GM23338 (cell line): ENCODE measurements around the gene CLCN2. TPM values are rescaled to one million over a fixed set of nuclear protein-coding genes. Genes with fewer than 3 reads are reported as not detected.

Source experiments
- ATAC-seq: fragments of 200-7000 bp; cut with Tn5 transposase; 3 replicates; pipeline ENCODE4 v1.9.1; 2020
- DNase-seq: peaks from one replicate; pipeline ENCODE4 v3.0.0-alpha.2; 2015; ENCODE audit warnings: low spot score
- H2AFZ ChIP-seq: fragments of 200-600 bp; sonication (generic); 2 replicates; pipeline ENCODE4 v1.8.0; 2016; ENCODE audit warnings: antibody characterized with exemption, mild to moderate bottlenecking, moderate library complexity
- H3F3A ChIP-seq: fragments of 200-600 bp; sonication (generic); replicated peaks from 2 replicates; pipeline ENCODE4 v1.8.0; 2017; ENCODE audit warnings: antibody characterized with exemption, mixed run types, low read depth
- H3K27ac ChIP-seq: fragments of 200-600 bp; sonication (generic); 2 replicates; pipeline ENCODE4 v1.6.1; 2016; ENCODE audit warnings: low read depth
- H3K27me3 ChIP-seq: fragments of 200-600 bp; sonication (generic); 2 replicates; pipeline ENCODE4 v1.8.0; 2016; ENCODE audit warnings: mild to moderate bottlenecking, mixed run types, moderate library complexity; ENCODE audit not compliant: insufficient read depth
- H3K36me3 ChIP-seq: fragments of 200-600 bp; sonication (generic); 2 replicates; pipeline ENCODE4 v1.8.0; 2016; ENCODE audit warnings: mild to moderate bottlenecking; ENCODE audit not compliant: insufficient read depth
- H3K4me1 ChIP-seq: fragments of 200-600 bp; sonication (generic); 2 replicates; pipeline ENCODE4 v1.8.0; 2016; ENCODE audit warnings: mild to moderate bottlenecking, moderate library complexity; ENCODE audit not compliant: insufficient read depth
- H3K4me2 ChIP-seq: fragments of 200-600 bp; sonication (generic); 2 replicates; pipeline ENCODE4 v1.7.1; 2017; ENCODE audit warnings: mixed run types
- H3K4me3 ChIP-seq: fragments of 200-600 bp; sonication (generic); 2 replicates; pipeline ENCODE4 v1.6.1; 2016; ENCODE audit warnings: mixed run types
- H3K79me2 ChIP-seq: fragments of 200-600 bp; sonication (generic); replicated peaks from 2 replicates; pipeline ENCODE4 v1.8.0; 2017; ENCODE audit warnings: mild to moderate bottlenecking; ENCODE audit not compliant: insufficient read depth
- H3K9me2 ChIP-seq: fragments of 200-600 bp; sonication (generic); 2 replicates; pipeline ENCODE4 v1.8.0; 2017; ENCODE audit not compliant: insufficient read depth
- H4K20me1 ChIP-seq: fragments of 200-600 bp; sonication (generic); replicated peaks from 2 replicates; pipeline ENCODE4 v1.8.0; 2017; ENCODE audit warnings: mild to moderate bottlenecking; ENCODE audit not compliant: insufficient read depth
- H3K27ac Mint-ChIP-seq: 2 replicates; pipeline ENCODE4 v1.8.0; 2020; ENCODE audit warnings: inconsistent platforms, mild to moderate bottlenecking, moderate library complexity, mixed read lengths
- H3K27me3 Mint-ChIP-seq: 3 replicates; pipeline ENCODE4 v1.8.0; 2022; ENCODE audit warnings: low read depth, mild to moderate bottlenecking, moderate library complexity, mixed read lengths, inconsistent platforms; ENCODE audit not compliant: insufficient read depth, poor library complexity
- H3K36me3 Mint-ChIP-seq: 3 replicates; pipeline ENCODE4 v1.8.0; 2021; ENCODE audit warnings: low read depth, mild to moderate bottlenecking, inconsistent platforms, moderate library complexity, mixed read lengths
- H3K4me1 Mint-ChIP-seq: 3 replicates; pipeline ENCODE4 v1.8.0; 2020; ENCODE audit warnings: mild to moderate bottlenecking, inconsistent platforms, mixed read lengths
- H3K4me3 Mint-ChIP-seq: 3 replicates; pipeline ENCODE4 v1.8.0; 2021; ENCODE audit warnings: moderate library complexity, mild to moderate bottlenecking, inconsistent platforms, mixed read lengths
- H3K9me3 Mint-ChIP-seq: 3 replicates; pipeline ENCODE4 v1.8.0; 2020; ENCODE audit warnings: moderate library complexity, mild to moderate bottlenecking, inconsistent platforms, mixed read lengths
- CREB1 ChIP-seq: fragments of 250-450 bp; sonication (Bioruptor Pico); IDR thresholded peaks from 2 replicates; pipeline ENCODE4 v1.5.0; 2020; ENCODE audit warnings: low read depth, mild to moderate bottlenecking, moderate library complexity
- EZH2 ChIP-seq: fragments of 200-600 bp; sonication (generic); IDR thresholded peaks from one replicate; pipeline ENCODE4 v1.8.0; 2017; ENCODE audit warnings: antibody characterized with exemption, mild to moderate bottlenecking, low read depth; ENCODE audit not compliant: unreplicated experiment
- EZH2phosphoT487 ChIP-seq: fragments of 200-600 bp; sonication (generic); IDR thresholded peaks from one replicate; pipeline ENCODE4 v1.8.1; 2018; ENCODE audit warnings: antibody characterized with exemption; ENCODE audit not compliant: unreplicated experiment
- JUNB ChIP-seq: IDR thresholded peaks from one replicate; pipeline ENCODE4 v1.6.1; 2016; ENCODE audit warnings: antibody characterized with exemption; ENCODE audit not compliant: unreplicated experiment
- NANOG ChIP-seq: IDR thresholded peaks from 2 replicates; pipeline ENCODE4 v1.6.1; 2016; ENCODE audit warnings: antibody characterized with exemption, borderline replicate concordance
- POLR2AphosphoS5 ChIP-seq: IDR thresholded peaks from 2 replicates; pipeline ENCODE4 v1.6.1; 2016; ENCODE audit warnings: antibody characterized with exemption, low read depth
- STAT1 ChIP-seq: IDR thresholded peaks from one replicate; pipeline ENCODE4 v1.6.1; 2016; ENCODE audit warnings: antibody characterized with exemption; ENCODE audit not compliant: unreplicated experiment
- ZNF114 ChIP-seq: fragments of 250-450 bp; sonication (Bioruptor Pico); IDR thresholded peaks from 2 replicates; pipeline ENCODE4 v1.5.0; 2020; ENCODE audit warnings: mild to moderate bottlenecking, moderate library complexity
- ZNF331 ChIP-seq: fragments of 250-450 bp; sonication (Bioruptor Pico); IDR thresholded peaks from 2 replicates; pipeline ENCODE4 v1.5.0; 2020; ENCODE audit warnings: low read depth, mild to moderate bottlenecking, moderate library complexity
- polyA plus RNA-seq: library from polyadenylated mRNA; unstranded; fragments of >200 nt; fragmentation: Nextera tagmentation; extraction: Ambion mirVana; gene quantifications from 2 replicates; pipeline ENCODE4 v1.2.1, GENCODE V29; 2016
- total RNA-seq: library from RNA; depleted of rRNA; stranded (reverse); fragments of >200 nt; shearing (Covaris generic); gene quantifications from 2 replicates; pipeline ENCODE4 v1.2.3, GENCODE V29; 2014
- TF ChIP-seq, protein P1 (sequence below): IDR thresholded peaks from 2 replicates; pipeline ENCODE4 v1.6.1; 2016; ENCODE audit warnings: antibody characterized with exemption
- TF ChIP-seq, protein P2 (sequence below), 2 experiments: fragments of 200-600 bp in 1 of 2; sonication (generic) in 1 of 2; conservative IDR thresholded peaks; 2 replicates each; pipeline versions ENCODE4 v1.5.1 to v1.6.1; 2016 to 2017; ENCODE audit warnings: antibody characterized with exemption in 2 of 2, low read depth in 2 of 2, mild to moderate bottlenecking in 2 of 2, moderate library complexity in 1 of 2
- TF ChIP-seq, protein P3 (sequence below): IDR thresholded peaks from one replicate; pipeline ENCODE4 v1.6.1; 2018; ENCODE audit warnings: antibody characterized with exemption; ENCODE audit not compliant: unreplicated experiment
- TF ChIP-seq, protein P4 (sequence below): fragments of 250-450 bp; sonication (Bioruptor Pico); IDR thresholded peaks from 2 replicates; pipeline ENCODE4 v1.5.0; 2020; ENCODE audit warnings: mild to moderate bottlenecking, moderate library complexity

CLCN2 gene
- total and polyA plus RNA-seq, 2 experiments from 2014 or later = 7.0 to 9.2 TPM

DNA sequence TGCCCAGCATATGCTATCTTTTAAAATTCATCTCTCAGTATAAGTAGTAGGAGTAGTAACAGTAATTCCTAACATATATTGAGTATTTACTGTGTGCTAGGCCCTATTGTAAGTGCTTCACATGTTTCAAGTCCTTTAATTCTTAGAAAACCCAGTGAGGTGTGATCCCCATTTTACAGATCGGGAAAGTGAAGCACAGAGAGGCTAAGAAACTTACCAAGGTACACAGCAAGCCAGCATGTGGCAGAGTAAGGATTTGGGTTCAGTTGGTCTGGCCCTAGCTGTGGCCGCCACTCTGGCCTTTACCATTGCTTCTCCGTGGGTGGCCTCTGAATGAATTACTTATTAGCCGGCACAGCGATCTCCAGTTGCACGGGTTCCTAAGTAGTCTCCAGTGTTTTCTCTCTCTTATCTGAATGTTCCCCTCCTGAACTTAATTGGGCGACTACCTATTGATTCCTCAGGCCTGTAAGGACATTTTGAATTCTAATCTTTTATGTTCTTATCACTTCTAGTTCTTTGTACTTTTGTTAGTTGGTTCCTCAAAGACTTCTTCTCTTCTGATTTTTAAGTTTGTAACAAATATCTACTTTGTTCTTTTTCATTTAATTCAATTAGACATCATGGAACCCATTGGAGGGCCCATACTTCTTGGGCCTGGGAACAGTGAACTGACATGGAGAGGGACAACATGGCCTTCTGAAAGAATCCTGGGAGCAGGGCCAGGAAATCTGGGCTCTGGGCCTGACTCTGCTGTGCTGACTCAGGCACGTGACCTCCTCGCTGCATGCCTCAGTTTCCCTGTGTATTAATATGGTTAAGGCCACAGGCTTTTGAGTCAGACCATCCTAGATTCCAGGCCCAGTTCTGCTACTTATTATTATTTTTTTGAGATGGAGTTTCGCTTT lies 11.6 kb downstream of the CLCN2 start:
- H3K9me3 Mint-ChIP-seq = no peaks in the 10 kb centered on the region
- Histone ChIP-seq H3K4me1 (peaks cover 9% of the 10 kb centered on the region; the same call in 1 of the 2 replicates), H3K27me3 (no peaks in the 10 kb centered on the region), H3K9me2 (no peaks in the 10 kb centered on the region), H4K20me1 (peaks cover 7% of the 10 kb centered on the region; the same call in 1 of the 2 replicates), H3F3A (no peaks in the 10 kb centered on the region), H3K4me2 (no peak overlapping the region), H3K4me3 (no peak overlapping the region), H3K79me2 (no peaks in the 10 kb centered on the region), H3K27ac (no peak overlapping the region), H3K36me3 (no peaks in the 10 kb centered on the region), H2AFZ (no peak overlapping the region)
- DNase-seq (no peak), ATAC-seq (no peak)
- H3K4me3 Mint-ChIP-seq = no peak overlapping the region
- TF ChIP-seq ZNF331 (CRISPR knock-in tag) (no peak), ZNF114 (no peak), JUNB (no peak), CREB1 (CRISPR knock-in tag) (no peak), POLR2AphosphoS5 (no peak), EZH2phosphoT487 (no peak), STAT1 (no peak), NANOG (no peak), EZH2 (no peak)
- TF ChIP-seq, protein P1, sequence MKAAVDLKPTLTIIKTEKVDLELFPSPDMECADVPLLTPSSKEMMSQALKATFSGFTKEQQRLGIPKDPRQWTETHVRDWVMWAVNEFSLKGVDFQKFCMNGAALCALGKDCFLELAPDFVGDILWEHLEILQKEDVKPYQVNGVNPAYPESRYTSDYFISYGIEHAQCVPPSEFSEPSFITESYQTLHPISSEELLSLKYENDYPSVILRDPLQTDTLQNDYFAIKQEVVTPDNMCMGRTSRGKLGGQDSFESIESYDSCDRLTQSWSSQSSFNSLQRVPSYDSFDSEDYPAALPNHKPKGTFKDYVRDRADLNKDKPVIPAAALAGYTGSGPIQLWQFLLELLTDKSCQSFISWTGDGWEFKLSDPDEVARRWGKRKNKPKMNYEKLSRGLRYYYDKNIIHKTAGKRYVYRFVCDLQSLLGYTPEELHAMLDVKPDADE = no peak
- TF ChIP-seq, protein P2, sequence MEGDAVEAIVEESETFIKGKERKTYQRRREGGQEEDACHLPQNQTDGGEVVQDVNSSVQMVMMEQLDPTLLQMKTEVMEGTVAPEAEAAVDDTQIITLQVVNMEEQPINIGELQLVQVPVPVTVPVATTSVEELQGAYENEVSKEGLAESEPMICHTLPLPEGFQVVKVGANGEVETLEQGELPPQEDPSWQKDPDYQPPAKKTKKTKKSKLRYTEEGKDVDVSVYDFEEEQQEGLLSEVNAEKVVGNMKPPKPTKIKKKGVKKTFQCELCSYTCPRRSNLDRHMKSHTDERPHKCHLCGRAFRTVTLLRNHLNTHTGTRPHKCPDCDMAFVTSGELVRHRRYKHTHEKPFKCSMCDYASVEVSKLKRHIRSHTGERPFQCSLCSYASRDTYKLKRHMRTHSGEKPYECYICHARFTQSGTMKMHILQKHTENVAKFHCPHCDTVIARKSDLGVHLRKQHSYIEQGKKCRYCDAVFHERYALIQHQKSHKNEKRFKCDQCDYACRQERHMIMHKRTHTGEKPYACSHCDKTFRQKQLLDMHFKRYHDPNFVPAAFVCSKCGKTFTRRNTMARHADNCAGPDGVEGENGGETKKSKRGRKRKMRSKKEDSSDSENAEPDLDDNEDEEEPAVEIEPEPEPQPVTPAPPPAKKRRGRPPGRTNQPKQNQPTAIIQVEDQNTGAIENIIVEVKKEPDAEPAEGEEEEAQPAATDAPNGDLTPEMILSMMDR (conservative IDR thresholded peaks at IDR 0.05; ENCODE audit: low read depth in 2 of 2) = no peak
- TF ChIP-seq, protein P3, sequence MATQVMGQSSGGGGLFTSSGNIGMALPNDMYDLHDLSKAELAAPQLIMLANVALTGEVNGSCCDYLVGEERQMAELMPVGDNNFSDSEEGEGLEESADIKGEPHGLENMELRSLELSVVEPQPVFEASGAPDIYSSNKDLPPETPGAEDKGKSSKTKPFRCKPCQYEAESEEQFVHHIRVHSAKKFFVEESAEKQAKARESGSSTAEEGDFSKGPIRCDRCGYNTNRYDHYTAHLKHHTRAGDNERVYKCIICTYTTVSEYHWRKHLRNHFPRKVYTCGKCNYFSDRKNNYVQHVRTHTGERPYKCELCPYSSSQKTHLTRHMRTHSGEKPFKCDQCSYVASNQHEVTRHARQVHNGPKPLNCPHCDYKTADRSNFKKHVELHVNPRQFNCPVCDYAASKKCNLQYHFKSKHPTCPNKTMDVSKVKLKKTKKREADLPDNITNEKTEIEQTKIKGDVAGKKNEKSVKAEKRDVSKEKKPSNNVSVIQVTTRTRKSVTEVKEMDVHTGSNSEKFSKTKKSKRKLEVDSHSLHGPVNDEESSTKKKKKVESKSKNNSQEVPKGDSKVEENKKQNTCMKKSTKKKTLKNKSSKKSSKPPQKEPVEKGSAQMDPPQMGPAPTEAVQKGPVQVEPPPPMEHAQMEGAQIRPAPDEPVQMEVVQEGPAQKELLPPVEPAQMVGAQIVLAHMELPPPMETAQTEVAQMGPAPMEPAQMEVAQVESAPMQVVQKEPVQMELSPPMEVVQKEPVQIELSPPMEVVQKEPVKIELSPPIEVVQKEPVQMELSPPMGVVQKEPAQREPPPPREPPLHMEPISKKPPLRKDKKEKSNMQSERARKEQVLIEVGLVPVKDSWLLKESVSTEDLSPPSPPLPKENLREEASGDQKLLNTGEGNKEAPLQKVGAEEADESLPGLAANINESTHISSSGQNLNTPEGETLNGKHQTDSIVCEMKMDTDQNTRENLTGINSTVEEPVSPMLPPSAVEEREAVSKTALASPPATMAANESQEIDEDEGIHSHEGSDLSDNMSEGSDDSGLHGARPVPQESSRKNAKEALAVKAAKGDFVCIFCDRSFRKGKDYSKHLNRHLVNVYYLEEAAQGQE = no peak
- TF ChIP-seq, protein P4, sequence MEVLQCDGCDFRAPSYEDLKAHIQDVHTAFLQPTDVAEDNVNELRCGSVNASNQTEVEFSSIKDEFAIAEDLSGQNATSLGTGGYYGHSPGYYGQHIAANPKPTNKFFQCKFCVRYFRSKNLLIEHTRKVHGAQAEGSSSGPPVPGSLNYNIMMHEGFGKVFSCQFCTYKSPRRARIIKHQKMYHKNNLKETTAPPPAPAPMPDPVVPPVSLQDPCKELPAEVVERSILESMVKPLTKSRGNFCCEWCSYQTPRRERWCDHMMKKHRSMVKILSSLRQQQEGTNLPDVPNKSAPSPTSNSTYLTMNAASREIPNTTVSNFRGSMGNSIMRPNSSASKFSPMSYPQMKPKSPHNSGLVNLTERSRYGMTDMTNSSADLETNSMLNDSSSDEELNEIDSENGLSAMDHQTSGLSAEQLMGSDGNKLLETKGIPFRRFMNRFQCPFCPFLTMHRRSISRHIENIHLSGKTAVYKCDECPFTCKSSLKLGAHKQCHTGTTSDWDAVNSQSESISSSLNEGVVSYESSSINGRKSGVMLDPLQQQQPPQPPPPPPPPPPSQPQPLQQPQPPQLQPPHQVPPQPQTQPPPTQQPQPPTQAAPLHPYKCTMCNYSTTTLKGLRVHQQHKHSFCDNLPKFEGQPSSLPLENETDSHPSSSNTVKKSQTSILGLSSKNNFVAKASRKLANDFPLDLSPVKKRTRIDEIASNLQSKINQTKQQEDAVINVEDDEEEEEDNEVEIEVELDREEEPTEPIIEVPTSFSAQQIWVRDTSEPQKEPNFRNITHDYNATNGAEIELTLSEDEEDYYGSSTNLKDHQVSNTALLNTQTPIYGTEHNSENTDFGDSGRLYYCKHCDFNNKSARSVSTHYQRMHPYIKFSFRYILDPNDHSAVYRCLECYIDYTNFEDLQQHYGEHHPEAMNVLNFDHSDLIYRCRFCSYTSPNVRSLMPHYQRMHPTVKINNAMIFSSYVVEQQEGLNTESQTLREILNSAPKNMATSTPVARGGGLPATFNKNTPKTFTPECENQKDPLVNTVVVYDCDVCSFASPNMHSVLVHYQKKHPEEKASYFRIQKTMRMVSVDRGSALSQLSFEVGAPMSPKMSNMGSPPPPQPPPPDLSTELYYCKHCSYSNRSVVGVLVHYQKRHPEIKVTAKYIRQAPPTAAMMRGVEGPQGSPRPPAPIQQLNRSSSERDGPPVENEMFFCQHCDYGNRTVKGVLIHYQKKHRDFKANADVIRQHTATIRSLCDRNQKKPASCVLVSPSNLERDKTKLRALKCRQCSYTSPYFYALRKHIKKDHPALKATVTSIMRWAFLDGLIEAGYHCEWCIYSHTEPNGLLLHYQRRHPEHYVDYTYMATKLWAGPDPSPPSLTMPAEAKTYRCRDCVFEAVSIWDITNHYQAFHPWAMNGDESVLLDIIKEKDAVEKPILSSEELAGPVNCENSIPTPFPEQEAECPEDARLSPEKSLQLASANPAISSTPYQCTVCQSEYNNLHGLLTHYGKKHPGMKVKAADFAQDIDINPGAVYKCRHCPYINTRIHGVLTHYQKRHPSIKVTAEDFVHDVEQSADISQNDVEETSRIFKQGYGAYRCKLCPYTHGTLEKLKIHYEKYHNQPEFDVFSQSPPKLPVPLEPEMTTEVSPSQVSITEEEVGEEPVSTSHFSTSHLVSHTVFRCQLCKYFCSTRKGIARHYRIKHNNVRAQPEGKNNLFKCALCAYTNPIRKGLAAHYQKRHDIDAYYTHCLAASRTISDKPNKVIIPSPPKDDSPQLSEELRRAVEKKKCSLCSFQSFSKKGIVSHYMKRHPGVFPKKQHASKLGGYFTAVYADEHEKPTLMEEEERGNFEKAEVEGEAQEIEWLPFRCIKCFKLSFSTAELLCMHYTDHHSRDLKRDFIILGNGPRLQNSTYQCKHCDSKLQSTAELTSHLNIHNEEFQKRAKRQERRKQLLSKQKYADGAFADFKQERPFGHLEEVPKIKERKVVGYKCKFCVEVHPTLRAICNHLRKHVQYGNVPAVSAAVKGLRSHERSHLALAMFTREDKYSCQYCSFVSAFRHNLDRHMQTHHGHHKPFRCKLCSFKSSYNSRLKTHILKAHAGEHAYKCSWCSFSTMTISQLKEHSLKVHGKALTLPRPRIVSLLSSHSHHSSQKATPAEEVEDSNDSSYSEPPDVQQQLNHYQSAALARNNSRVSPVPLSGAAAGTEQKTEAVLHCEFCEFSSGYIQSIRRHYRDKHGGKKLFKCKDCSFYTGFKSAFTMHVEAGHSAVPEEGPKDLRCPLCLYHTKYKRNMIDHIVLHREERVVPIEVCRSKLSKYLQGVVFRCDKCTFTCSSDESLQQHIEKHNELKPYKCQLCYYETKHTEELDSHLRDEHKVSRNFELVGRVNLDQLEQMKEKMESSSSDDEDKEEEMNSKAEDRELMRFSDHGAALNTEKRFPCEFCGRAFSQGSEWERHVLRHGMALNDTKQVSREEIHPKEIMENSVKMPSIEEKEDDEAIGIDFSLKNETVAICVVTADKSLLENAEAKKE (CRISPR knock-in tag) = no peak
- no peak overlapping the region for H3K27ac Mint-ChIP-seq
- peaks cover 21% of the 10 kb centered on the region for H3K36me3 Mint-ChIP-seq
- H3K4me1 Mint-ChIP-seq = peaks cover 17% of the 10 kb centered on the region
- peaks cover 8% of the 10 kb centered on the region for H3K27me3 Mint-ChIP-seq
